ENCODE measurements around the gene OTOA. TPM values are rescaled to one million over a fixed set of nuclear protein-coding genes. Genes with fewer than 3 reads are reported as not detected.
"Not testable (repeated sequence)": the region's sequence is repeated elsewhere in the genome, so short reads cannot be mapped to it uniquely, and the experiment has no call there.

OTOA gene
- total RNA-seq, 2 experiments from 2014 or later = not detected

- DNase-seq; H3K36me3 Mint-ChIP-seq (ENCODE audit: low read depth); H3K4me1 Mint-ChIP-seq (ENCODE audit: low read depth); H3K27ac Mint-ChIP-seq; intact Hi-C loops (cut with micrococcal nuclease); H3K9me3 Mint-ChIP-seq; H3K4me3 Mint-ChIP-seq; H3K27me3 Mint-ChIP-seq (ENCODE audit: low read depth); CTCF ChIA-PET: not testable (repeated sequence)
Measured at GRCh38 chr16:21756192-21757079, 92.7 kb downstream of the OTOA start.

DNA sequence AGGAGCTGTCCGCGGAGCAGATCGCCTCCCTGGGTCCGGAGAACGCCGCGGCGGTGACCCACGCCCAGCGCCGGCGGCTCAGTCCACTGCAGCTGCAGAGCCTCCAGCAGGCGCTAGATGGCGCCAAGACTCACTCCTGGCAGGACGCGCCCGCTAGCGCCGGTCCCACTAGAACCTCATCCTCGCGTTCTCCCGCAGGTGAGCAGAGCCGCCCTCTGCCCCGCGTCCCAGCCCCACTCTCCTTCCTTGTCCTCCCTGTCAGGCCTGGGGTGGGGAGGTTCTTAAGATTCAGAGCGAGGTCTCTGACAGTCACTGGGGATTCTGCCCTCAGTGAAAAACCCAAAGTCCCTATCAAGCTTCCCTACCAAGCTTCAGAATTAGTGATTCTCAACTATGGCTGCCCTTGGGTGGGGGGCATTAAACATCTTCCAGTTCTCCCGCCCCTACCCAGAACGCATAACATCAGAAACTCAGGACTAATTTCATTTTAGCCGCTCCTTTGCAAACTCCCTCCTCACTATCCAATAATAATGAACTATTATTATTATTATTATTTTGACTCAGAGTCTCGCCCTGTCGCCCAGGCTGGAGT, 93.4 kb downstream of the OTOA start:
- H3K4me3 Mint-ChIP-seq = not testable (repeated sequence)

DNA sequence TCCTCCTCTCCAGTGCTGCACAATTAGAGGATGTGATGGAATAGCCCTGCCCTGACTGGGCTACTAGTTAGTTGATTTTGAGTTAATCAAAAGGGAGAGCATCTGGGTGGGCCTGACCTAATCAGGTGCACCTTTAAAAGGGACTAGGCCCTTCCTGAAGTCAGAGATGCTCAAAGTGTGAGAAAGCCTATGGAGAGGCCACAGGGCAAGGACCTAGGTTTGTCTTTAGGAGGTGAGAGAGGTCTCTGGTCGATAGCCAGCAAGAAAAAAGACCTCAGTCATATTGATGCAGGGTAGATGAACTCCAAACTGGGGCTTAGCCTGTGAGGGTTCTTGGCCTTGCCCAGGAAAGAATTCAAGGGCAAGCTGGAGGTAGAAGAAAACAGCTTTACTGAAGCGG, 104.5 kb downstream of the OTOA start:
- DNase-seq; CTCF ChIA-PET; intact Hi-C loops (cut with micrococcal nuclease); H3K4me1 Mint-ChIP-seq (ENCODE audit: low read depth); H3K27ac Mint-ChIP-seq; H3K9me3 Mint-ChIP-seq; H3K4me3 Mint-ChIP-seq; H3K27me3 Mint-ChIP-seq (ENCODE audit: low read depth); H3K36me3 Mint-ChIP-seq (ENCODE audit: low read depth): not testable (repeated sequence)

More for the DNA sequence above, 93.4 kb downstream of the OTOA start:
- H3K27ac Mint-ChIP-seq; intact Hi-C loops (cut with micrococcal nuclease); H3K9me3 Mint-ChIP-seq; CTCF ChIA-PET; H3K36me3 Mint-ChIP-seq (ENCODE audit: low read depth); H3K4me1 Mint-ChIP-seq (ENCODE audit: low read depth); H3K27me3 Mint-ChIP-seq (ENCODE audit: low read depth); DNase-seq: not testable (repeated sequence)

DNA sequence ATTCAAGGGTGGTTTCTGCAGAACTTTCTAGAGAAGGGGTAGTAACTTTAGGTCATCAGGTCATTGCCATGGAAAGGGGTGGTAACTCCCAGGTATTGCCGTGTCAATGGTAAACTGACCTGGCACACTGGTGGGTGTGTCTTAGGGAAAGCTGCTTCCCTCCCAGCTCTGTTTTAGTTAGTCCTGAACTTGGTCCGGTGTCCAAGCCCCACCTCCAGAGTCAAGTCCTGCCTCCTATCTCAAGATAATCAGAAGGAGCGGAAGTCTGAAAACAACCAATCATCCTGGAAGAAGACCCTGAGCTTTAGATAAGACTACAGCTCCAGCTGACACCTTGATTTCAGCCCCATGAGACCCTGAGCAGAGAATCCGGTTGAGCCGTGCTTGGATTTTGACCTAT, 105.0 kb downstream of the OTOA start:
- H3K4me1 Mint-ChIP-seq (ENCODE audit: low read depth); intact Hi-C loops (cut with micrococcal nuclease); DNase-seq; H3K36me3 Mint-ChIP-seq (ENCODE audit: low read depth); H3K27me3 Mint-ChIP-seq (ENCODE audit: low read depth); H3K9me3 Mint-ChIP-seq; H3K27ac Mint-ChIP-seq; CTCF ChIA-PET; H3K4me3 Mint-ChIP-seq: not testable (repeated sequence)

- H3K36me3 Mint-ChIP-seq (ENCODE audit: low read depth); H3K27me3 Mint-ChIP-seq (ENCODE audit: low read depth); H3K9me3 Mint-ChIP-seq; H3K27ac Mint-ChIP-seq; H3K4me3 Mint-ChIP-seq; H3K4me1 Mint-ChIP-seq (ENCODE audit: low read depth); DNase-seq; intact Hi-C loops (cut with micrococcal nuclease); CTCF ChIA-PET: not testable (repeated sequence)
Measured at GRCh38 chr16:21769284-21769683, 105.5 kb downstream of the OTOA start.

- H3K4me3 Mint-ChIP-seq; H3K9me3 Mint-ChIP-seq; H3K36me3 Mint-ChIP-seq (ENCODE audit: low read depth); H3K4me1 Mint-ChIP-seq (ENCODE audit: low read depth); intact Hi-C loops (cut with micrococcal nuclease); CTCF ChIA-PET; H3K27me3 Mint-ChIP-seq (ENCODE audit: low read depth); H3K27ac Mint-ChIP-seq; DNase-seq: not testable (repeated sequence)
Measured at GRCh38 chr16:21770584-21770983, 106.8 kb downstream of the OTOA start.

GRCh38 chr16:21772547-21773206, 108.9 kb downstream of the OTOA start:
- intact Hi-C loops (cut with micrococcal nuclease); H3K27me3 Mint-ChIP-seq (ENCODE audit: low read depth); H3K4me1 Mint-ChIP-seq (ENCODE audit: low read depth); CTCF ChIA-PET; H3K4me3 Mint-ChIP-seq; H3K9me3 Mint-ChIP-seq; H3K27ac Mint-ChIP-seq; H3K36me3 Mint-ChIP-seq (ENCODE audit: low read depth); DNase-seq: not testable (repeated sequence)

DNA sequence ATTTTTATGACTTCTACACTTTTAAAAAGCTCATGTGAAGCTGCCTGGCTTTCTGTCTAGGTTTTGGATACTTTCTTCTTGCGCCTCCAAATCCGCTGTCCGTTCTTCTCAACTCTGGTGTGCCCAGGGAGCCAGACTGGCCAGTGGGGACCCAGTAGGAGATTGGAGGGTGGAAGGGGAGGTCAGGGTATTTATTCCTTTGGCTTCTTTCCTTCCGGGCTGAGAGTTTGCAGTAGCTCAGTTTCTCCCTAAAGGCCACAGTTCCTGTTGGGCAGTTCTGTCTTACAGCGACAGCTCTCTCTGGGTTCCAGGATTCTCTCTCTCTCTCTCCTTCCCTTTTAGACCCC, 109.4 kb downstream of the OTOA start:
- intact Hi-C loops (cut with micrococcal nuclease); DNase-seq; H3K27ac Mint-ChIP-seq; H3K36me3 Mint-ChIP-seq (ENCODE audit: low read depth); H3K4me3 Mint-ChIP-seq; H3K27me3 Mint-ChIP-seq (ENCODE audit: low read depth); H3K9me3 Mint-ChIP-seq; H3K4me1 Mint-ChIP-seq (ENCODE audit: low read depth); CTCF ChIA-PET: not testable (repeated sequence)

GRCh38 chr16:21780525-21780924, 116.8 kb downstream of the OTOA start:
- DNase-seq; H3K36me3 Mint-ChIP-seq (ENCODE audit: low read depth); H3K27me3 Mint-ChIP-seq (ENCODE audit: low read depth); H3K9me3 Mint-ChIP-seq; CTCF ChIA-PET; H3K4me3 Mint-ChIP-seq; H3K4me1 Mint-ChIP-seq (ENCODE audit: low read depth); H3K27ac Mint-ChIP-seq; intact Hi-C loops (cut with micrococcal nuclease): not testable (repeated sequence)

GRCh38 chr16:21790506-21790905, 126.7 kb downstream of the OTOA start:
- H3K9me3 Mint-ChIP-seq; H3K4me1 Mint-ChIP-seq (ENCODE audit: low read depth); DNase-seq; intact Hi-C loops (cut with micrococcal nuclease); H3K4me3 Mint-ChIP-seq; H3K27ac Mint-ChIP-seq; CTCF ChIA-PET; H3K27me3 Mint-ChIP-seq (ENCODE audit: low read depth); H3K36me3 Mint-ChIP-seq (ENCODE audit: low read depth): not testable (repeated sequence)

DNA sequence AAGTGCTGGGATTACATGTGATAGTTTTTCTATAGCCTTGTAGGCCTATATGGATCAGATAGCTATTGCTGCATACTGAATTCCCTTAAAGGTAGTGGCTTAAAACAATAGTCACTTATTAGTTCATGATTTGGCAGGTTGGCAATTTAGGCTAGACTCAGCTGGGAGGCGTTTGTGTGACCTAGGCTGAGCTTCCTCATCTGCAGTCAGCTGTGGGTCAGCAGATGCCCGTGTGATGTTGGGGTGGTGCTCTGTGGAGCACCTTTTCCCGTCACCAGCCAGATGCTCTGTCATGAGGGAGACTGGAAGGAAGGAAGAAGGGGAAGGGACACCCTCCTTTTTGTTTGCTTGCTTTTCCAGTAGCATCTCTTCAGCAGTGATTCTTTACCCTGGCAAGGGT, 129.5 kb downstream of the OTOA start:
- H3K36me3 Mint-ChIP-seq (ENCODE audit: low read depth); CTCF ChIA-PET; H3K27ac Mint-ChIP-seq; H3K27me3 Mint-ChIP-seq (ENCODE audit: low read depth); intact Hi-C loops (cut with micrococcal nuclease); H3K9me3 Mint-ChIP-seq; H3K4me3 Mint-ChIP-seq; DNase-seq; H3K4me1 Mint-ChIP-seq (ENCODE audit: low read depth): not testable (repeated sequence)

GRCh38 chr16:21798601-21799000, 134.8 kb downstream of the OTOA start:
- H3K36me3 Mint-ChIP-seq (ENCODE audit: low read depth); H3K4me3 Mint-ChIP-seq; H3K9me3 Mint-ChIP-seq; intact Hi-C loops (cut with micrococcal nuclease); DNase-seq; H3K4me1 Mint-ChIP-seq (ENCODE audit: low read depth); CTCF ChIA-PET; H3K27ac Mint-ChIP-seq; H3K27me3 Mint-ChIP-seq (ENCODE audit: low read depth): not testable (repeated sequence)
